ENCODE measurements around the gene SLFN12L. TPM values are rescaled to one million over a fixed set of nuclear protein-coding genes. Genes with fewer than 3 reads are reported as not detected.
"Not testable (repeated sequence)": the region's sequence is repeated elsewhere in the genome, so short reads cannot be mapped to it uniquely, and the experiment has no call there.

Gene SLFN12L
- polyA plus RNA-seq, 3 donors: 0.16 to 0.80 (median 0.79) TPM

- H3K27ac ChIP-seq (ENCODE audit: low read depth, low read length): no peak overlapping the region
- 8 to 14% (median 8%) methylated on average over 37 to 44 of the region's 44 CpGs for WGBS, 3 donors
Measured at GRCh38 chr17:35460354-35460851, 77.1 kb downstream of the SLFN12L start.

GRCh38 chr17:35454035-35454434, 83.4 kb downstream of the SLFN12L start:
- not testable (repeated sequence) for H3K27ac ChIP-seq (ENCODE audit: low read depth, low read length)
- WGBS, 3 donors: 80 to 95% (median 90%) methylated on average over 5 of the region's 5 CpGs

GRCh38 chr17:35453171-35453570, 84.3 kb downstream of the SLFN12L start:
- H3K27ac ChIP-seq (ENCODE audit: low read depth, low read length): no peak overlapping the region
- WGBS, 3 donors: 26 to 74% (median 52%) methylated on average over 1 of the region's 1 CpG

GRCh38 chr17:35449371-35449931, 88.0 kb downstream of the SLFN12L start:
- H3K27ac ChIP-seq (ENCODE audit: low read depth, low read length): no peak overlapping the region
- WGBS, 3 donors: 13 to 23% (median 18%) methylated on average over 36 of the region's 36 CpGs

- H3K27ac ChIP-seq (ENCODE audit: low read depth, low read length): no peak overlapping the region
- WGBS, 3 donors: 17 to 36% (median 34%) methylated on average over 16 of the region's 16 CpGs
Measured at GRCh38 chr17:35448899-35449227, 88.6 kb downstream of the SLFN12L start.

- H3K27ac ChIP-seq (ENCODE audit: low read depth, low read length): no peak within 1 kb of the TSS
- 2 to 5% (median 3%) methylated on average over 44 of the region's 44 CpGs for WGBS, 3 donors
Measured at GRCh38 chr17:35448214-35448898, 89.1 kb downstream of the SLFN12L start, which contains the start of gene SLFN13. SLFN13 (minus strand) TSS chr17:35448766; CDS start chr17:35445680, 3,086 bp downstream.

GRCh38 chr17:35447499-35447898, 90.0 kb downstream of the SLFN12L start:
- 44 to 52% (median 45%) methylated on average over 3 of the region's 3 CpGs for WGBS, 3 donors

GRCh38 chr17:35438433-35438832, 99.0 kb downstream of the SLFN12L start:
- no peak overlapping the region for H3K27ac ChIP-seq (ENCODE audit: low read depth, low read length)

More at GRCh38 chr17:35447499-35447898, 90.0 kb downstream of the SLFN12L start:
- H3K27ac ChIP-seq (ENCODE audit: low read depth, low read length): no peak overlapping the region

- WGBS, 3 donors: 3 to 12% (median 4%) methylated on average over 19 of the region's 19 CpGs
- peak overlapping the region; percentile 65 for H3K27ac ChIP-seq (ENCODE audit: low read depth, low read length)
Measured at GRCh38 chr17:35433075-35433894, 104.2 kb downstream of the SLFN12L start.

- H3K27ac ChIP-seq (ENCODE audit: low read depth, low read length): peak within 1 kb of the TSS; percentile 65
- WGBS, 3 donors: 5 to 15% (median 5%) methylated on average over 22 of the region's 22 CpGs
Measured at GRCh38 chr17:35432176-35433074, 105.1 kb downstream of the SLFN12L start, which contains the start of gene SLFN12. SLFN12 (minus strand) TSS chr17:35432500; CDS start chr17:35423028, 9,472 bp downstream.

GRCh38 chr17:35429702-35430101, 107.8 kb downstream of the SLFN12L start:
- 91 to 96% (median 95%) methylated on average over 2 of the region's 2 CpGs for whole genome bisulfite sequencing, 3 donors

GRCh38 chr17:35428229-35428628, 109.2 kb downstream of the SLFN12L start:
- H3K27ac ChIP-seq (ENCODE audit: low read depth, low read length): peak overlapping the region; percentile 2
- 69 to 94% (median 70%) methylated on average over 2 of the region's 2 CpGs for WGBS, 3 donors

More at GRCh38 chr17:35429702-35430101, 107.8 kb downstream of the SLFN12L start:
- H3K27ac ChIP-seq (ENCODE audit: low read depth, low read length): no peak overlapping the region

- no peak overlapping the region for H3K27ac ChIP-seq (ENCODE audit: low read depth, low read length)
- WGBS, 3 donors: 78 to 98% (median 97%) methylated on average over 4 of the region's 4 CpGs
Measured at GRCh38 chr17:35423761-35424160, 113.7 kb downstream of the SLFN12L start.

Other genes with a start within 250 kb of the SLFN12L start
- gene SLFN11, start 164.1 kb downstream of the SLFN12L start, polyA plus RNA-seq: 10 to 100 TPM in 2 of 3 donors, 1 to 10 TPM in 1; 1.2 to 32.2 (median 19.2) TPM
- 10 to 100 TPM in 1 of 3 donors, 1 to 10 TPM in 1, under 1 TPM in 1; 0.49 to 10.1 (median 4.4) TPM for gene SLFN12, start 105.2 kb downstream of the SLFN12L start, polyA plus RNA-seq
- 1 to 10 TPM in 2 of 3 donors, under 1 TPM in 1; 0.49 to 1.7 (median 1.2) TPM for gene SLFN13, start 88.9 kb downstream of the SLFN12L start, polyA plus RNA-seq
- gene SLFN14, start 23.1 kb upstream of the SLFN12L start, polyA plus RNA-seq: under 1 TPM in 1 of 3 donors, not detected in 2; 0.11 TPM
- gene PEX12, start 40.9 kb upstream of the SLFN12L start, polyA plus RNA-seq: 1 to 10 TPM; 1.9 to 3.1 (median 3.0) TPM
- gene AP2B1, start 49.6 kb upstream of the SLFN12L start, polyA plus RNA-seq: 10 to 100 TPM; 23.5 to 48.2 (median 43.5) TPM
- gene RASL10B, start 194.0 kb upstream of the SLFN12L start, polyA plus RNA-seq: 10 to 100 TPM in 2 of 3 donors, 1 to 10 TPM in 1; 5.6 to 42.8 (median 21.1) TPM
- under 1 TPM; 0.22 to 0.46 (median 0.24) TPM for gene GAS2L2, start 215.6 kb upstream of the SLFN12L start, polyA plus RNA-seq
- gene C17orf50, start 223.2 kb upstream of the SLFN12L start, polyA plus RNA-seq: under 1 TPM in 1 of 3 donors, not detected in 2; 0.09 TPM